Stimulated activated CD8-positive, alpha-beta memory T cell treated with anti-CD3 and anti-CD28 coated beads, Interleukin-4, amount 100 ng/mL, for 4 hours (primary cell): ENCODE measurements around the gene CNTD1.
"Not testable (repeated sequence)": the region's sequence is repeated elsewhere in the genome, so short reads cannot be mapped to it uniquely, and the experiment has no call there.

Experiments
- DNase-seq, 2 donors: peaks; one replicate each; pipeline ENCODE4 v3.0.0-alpha.2; 2020; ENCODE audit warnings: low read depth in 2 of 2, low spot score in 1 of 2

The CNTD1 gene

DNA sequence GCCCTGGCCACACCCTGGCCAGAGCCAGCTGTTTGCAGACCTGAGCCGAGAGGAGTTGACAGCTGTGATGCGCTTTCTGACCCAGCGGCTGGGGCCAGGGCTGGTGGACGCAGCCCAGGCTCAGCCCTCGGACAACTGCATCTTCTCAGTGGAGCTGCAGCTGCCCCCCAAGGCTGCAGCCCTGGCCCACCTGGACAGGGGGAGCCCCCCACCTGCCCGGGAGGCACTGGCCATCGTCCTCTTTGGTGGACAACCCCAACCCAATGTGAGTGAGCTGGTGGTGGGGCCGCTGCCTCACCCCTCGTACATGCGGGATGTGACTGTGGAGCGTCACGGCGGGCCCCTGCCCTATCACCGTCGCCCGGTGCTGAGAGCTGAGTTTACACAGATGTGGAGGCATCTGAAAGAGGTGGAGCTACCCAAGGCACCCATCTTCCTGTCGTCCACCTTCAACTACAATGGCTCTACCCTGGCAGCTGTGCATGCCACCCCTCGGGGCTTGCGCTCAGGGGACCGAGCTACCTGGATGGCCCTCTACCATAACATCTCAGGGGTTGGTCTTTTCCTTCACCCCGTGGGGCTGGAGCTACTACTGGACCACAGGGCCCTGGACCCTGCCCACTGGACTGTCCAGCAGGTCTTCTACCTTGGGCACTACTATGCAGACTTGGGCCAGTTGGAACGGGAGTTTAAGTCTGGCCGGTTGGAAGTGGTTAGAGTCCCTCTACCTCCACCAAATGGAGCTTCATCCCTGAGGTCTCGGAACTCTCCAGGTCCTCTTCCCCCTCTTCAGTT, 46.3 kb downstream of the CNTD1 start:
- DNase-seq = no peak

- no peak for DNase-seq
Measured at GRCh38 chr17:42845556-42845917, 46.9 kb downstream of the CNTD1 start.

DNA sequence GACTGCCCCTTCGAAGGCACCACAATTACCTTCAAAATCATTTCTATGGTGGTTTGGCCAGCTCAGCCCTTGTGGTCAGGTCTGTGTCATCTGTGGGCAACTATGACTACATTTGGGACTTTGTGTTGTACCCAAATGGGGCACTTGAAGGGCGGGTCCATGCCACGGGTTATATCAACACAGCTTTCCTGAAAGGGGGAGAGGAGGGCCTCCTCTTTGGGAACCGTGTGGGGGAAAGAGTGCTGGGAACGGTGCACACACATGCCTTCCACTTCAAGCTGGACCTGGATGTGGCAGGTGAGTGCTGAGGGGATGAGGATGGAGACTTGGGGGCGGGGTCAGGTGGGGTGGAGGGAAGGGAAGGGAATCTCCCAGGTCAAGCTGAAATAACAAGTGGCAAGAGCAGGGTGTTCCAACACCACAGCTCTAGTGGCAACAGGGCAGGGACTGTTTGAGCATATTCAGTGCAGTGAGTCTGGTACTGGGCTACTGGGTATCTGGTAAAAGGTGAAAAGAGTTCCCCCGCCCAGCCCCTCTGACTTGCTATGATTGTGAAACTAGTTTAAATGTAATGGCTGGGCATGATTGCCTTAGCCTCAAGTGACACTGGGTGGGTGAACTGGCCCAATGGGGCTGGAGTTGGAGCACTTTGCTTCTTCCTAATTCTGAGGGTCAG, 47.4 kb downstream of the CNTD1 start:
- DNase-seq = no peak

GRCh38 chr17:42846594-42847280, 48.1 kb downstream of the CNTD1 start:
- no peak for DNase-seq

DNA sequence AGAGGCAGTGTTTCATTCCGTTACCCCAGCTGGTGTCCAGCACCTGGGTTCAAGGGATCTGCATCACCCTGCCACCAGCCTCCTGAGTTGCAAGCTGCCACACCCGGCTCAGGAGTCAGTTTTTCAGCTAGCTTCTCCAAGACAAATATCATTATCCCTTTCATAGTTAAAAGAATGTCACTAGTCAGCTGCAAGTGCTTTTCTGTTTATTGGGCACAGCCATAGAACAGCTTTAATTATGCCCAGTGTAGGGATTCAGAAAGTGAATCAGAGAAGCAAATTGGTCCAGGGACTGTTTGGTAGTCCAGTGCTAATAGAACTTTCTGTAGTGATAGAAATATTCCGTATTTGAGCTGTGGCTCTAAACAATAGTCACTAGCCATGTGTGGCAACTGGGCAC, 49.4 kb downstream of the CNTD1 start:
- no peak for DNase-seq

DNA sequence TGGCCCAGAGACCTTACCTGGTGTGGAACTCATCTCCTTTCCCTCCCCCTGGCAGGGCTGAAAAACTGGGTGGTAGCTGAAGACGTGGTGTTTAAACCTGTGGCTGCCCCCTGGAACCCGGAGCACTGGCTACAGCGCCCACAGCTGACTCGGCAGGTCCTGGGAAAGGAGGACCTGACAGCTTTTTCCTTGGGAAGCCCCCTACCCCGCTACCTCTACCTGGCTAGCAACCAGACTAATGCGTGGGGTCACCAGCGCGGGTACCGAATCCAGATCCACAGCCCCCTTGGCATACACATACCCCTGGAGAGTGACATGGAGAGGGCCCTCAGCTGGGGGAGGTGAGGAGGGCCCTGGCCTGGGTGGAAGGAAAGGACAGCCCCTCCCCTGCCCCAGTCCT, 50.4 kb downstream of the CNTD1 start:
- no peak for DNase-seq

DNA sequence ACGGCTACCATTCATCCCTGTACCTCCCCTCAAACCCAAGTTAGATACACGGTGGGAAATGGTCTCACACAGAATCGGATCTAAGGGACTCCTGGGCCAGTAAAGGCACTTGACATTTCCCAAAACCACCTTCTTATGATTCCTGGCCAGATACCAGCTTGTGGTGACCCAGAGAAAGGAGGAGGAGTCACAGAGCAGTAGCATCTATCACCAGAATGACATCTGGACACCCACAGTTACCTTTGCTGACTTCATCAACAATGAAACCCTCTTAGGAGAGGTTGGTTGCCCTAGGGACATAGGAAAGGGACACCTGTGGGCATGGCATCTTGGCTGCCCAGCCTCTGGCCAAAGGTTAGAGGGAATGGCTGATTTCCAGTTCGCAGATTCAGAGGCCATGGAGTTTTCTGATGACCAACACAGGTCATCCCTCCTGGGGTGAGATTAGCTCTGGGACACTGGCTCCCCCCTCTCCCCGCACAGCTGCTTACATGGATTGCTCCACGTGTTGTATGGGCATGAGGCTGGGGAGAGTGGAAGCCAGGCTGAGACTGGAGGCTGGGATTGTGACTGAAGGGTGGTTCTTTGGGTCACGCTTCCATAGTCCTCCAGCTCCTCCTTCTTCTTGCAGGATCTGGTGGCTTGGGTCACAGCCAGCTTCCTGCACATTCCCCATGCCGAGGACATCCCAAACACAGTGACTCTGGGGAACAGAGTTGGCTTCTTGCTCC, 51.0 kb downstream of the CNTD1 start:
- no peak for DNase-seq

DNA sequence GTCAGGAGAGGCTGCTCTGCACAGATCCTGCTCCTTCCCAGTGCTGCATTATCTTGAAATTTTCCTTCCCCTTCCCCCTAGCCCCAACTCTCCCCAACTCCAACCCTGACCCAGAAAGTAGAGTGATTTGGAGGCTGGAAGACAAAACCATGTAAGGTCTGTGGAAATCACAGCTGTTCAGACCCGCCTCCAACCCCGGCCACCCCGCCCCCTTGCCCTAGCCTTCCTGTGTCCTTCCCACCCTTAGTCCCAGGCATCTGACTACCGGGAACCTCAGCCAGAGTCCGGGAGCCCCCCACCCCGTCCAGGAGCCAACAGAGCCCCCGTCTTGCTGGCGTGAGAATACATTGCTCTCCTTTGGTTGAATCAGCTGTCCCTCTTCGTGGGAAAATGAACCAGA, 52.3 kb downstream of the CNTD1 start, which contains the start of gene AOC3:
Gene AOC3 (plus strand): TSS at position 246 of the 400 bp plus-strand sequence. CDS start 145 bp downstream, at position 391.
- no peak for DNase-seq

DNA sequence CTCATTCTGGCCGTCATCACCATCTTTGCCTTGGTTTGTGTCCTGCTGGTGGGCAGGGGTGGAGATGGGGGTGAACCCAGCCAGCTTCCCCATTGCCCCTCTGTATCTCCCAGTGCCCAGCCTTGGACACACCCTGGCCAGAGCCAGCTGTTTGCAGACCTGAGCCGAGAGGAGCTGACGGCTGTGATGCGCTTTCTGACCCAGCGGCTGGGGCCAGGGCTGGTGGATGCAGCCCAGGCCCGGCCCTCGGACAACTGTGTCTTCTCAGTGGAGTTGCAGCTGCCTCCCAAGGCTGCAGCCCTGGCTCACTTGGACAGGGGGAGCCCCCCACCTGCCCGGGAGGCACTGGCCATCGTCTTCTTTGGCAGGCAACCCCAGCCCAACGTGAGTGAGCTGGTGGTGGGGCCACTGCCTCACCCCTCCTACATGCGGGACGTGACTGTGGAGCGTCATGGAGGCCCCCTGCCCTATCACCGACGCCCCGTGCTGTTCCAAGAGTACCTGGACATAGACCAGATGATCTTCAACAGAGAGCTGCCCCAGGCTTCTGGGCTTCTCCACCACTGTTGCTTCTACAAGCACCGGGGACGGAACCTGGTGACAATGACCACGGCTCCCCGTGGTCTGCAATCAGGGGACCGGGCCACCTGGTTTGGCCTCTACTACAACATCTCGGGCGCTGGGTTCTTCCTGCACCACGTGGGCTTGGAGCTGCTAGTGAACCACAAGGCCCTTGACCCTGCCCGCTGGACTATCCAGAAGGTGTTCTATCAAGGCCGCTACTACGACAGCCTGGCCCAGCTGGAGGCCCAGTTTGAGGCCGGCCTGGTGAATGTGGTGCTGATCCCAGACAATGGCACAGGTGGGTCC, 52.9 kb downstream of the CNTD1 start:
- not testable (repeated sequence) for DNase-seq

- DNase-seq = no peak
Measured at GRCh38 chr17:42852351-42852750, 53.7 kb downstream of the CNTD1 start.

DNA sequence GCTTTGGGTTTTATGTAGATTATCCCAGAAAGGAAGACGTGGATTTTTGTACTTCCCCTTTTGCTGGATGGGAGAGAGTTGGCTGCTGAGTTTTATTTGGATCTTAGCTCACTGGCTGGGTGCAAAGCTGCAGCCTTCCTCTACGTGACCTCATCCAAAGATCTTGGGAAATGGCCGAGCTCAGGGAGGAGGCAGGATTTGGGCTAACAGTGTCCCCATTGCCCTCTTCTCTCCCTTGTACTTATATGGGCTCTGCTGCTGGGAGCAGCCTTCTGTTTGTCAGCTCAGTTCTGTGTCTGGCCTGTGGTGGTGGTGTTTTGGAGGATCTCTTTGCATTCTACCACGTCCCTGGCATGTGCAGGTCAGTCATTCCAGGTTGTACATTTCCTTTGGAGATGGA, 54.3 kb downstream of the CNTD1 start:
- no peak for DNase-seq

GRCh38 chr17:42853597-42853967, 54.9 kb downstream of the CNTD1 start:
- no peak for DNase-seq

DNA sequence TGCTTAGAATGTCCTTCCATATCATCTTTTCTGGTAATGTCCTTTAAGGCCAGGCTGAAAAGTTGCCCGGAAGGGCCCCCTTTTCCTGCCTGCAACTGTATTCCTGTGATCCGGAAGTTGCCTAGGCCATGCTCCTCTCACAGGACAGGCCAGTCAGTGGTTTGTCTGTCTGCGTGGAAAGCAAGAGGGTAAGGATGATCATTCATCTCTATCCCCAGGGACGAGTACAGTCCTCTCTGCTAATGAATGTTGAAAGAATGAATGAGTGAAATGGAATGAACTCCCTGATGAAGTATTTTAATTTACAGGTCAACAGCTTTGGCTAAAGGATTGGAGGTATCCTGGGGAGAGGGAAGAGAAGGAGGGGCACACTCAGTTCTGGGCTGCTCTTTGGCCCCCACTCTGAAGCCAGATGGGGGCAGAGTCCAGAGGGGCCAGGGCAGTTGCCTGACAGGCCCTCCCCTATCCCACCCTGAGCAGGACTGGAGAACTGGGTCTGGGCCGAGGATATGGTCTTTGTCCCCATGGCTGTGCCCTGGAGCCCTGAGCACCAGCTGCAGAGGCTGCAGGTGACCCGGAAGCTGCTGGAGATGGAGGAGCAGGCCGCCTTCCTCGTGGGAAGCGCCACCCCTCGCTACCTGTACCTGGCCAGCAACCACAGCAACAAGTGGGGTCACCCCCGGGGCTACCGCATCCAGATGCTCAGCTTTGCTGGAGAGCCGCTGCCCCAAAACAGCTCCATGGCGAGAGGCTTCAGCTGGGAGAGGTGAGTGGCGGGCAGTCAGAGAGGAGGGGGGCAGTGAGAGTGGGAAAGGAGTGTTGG, 55.5 kb downstream of the CNTD1 start:
- no peak for DNase-seq

DNA sequence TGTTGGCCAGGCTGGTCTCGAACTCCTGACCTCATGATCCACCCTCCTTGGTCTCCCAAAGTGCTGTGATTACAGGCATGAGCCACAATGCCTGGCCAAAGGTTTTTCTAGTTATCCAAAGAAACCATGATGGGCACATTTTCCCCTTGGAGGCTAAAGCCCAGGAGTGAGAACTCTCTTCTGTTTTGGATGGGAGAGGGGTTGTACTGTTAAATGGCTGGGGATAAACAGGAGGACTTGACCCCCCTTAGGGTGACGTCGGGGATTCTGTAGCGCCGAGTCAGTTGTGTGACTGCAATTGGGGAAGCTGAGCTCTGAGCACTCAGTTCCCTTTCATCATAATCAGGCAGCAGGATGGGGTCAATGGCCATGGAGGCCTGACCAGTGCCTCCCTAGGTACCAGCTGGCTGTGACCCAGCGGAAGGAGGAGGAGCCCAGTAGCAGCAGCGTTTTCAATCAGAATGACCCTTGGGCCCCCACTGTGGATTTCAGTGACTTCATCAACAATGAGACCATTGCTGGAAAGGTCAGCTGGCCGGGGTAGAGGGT, 56.5 kb downstream of the CNTD1 start:
- no peak for DNase-seq

DNA sequence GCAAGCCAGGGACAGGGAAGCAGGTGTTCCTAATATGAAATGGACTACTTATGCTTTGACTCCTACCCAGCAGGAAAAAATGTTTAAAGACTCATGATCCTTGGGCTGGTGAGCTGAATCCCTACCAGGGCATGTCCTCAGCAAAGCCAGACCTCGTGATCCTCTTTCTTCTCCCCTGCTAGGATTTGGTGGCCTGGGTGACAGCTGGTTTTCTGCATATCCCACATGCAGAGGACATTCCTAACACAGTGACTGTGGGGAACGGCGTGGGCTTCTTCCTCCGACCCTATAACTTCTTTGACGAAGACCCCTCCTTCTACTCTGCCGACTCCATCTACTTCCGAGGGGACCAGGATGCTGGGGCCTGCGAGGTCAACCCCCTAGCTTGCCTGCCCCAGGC, 57.4 kb downstream of the CNTD1 start:
- DNase-seq = not testable (repeated sequence)

DNA sequence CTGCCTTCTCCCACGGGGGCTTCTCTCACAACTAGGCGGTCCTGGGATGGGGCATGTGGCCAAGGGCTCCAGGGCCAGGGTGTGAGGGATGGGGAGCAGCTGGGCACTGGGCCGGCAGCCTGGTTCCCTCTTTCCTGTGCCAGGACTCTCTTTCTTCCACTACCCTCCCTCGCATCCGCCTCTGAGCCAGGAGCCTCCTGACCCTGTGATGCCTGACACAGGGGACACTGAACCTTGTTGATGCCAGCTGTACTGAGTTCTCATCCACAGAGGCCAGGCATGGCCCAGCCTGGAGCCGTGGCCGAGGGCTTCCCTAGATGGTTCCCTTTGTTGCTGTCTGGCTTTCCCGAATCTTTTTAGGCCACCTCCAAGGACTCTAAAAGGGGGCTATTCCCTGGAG, 57.9 kb downstream of the CNTD1 start:
- DNase-seq = not testable (repeated sequence)

DNA sequence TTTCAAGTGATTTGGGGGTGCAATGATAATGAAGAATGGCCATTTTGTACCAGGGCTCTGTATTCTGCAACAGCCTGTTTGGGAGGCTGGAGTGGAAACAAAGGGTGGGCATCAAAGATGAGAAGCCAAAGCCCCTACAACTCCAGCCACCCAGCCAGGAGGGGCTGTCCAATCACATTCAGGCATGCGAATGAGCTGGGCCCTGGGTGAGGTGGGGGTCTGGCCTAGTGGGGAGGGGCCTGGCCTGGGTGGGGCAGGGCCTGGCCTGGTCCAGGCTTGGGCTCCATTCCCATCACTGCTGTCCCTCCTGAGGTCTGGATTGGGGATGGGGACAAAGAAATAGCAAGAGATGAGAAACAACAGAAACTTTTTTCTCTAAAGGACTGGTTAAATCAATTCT, 58.7 kb downstream of the CNTD1 start:
- DNase-seq = no peak
